Natural killer cell (primary cell): Measurements from ENCODE around the gene SPATA33. TPM values are rescaled to one million over a fixed set of nuclear protein-coding genes. Genes with fewer than 3 reads are reported as not detected.

ENCODE experiments used
- ATAC-seq, 3 donors: fragments of 150-1000 bp in 2 of 3; fragments of 200-7000 bp in 1 of 3; cut with Tn5 transposase; 1 replicate in 1 of 3; 2 replicates in 2 of 3; pipeline ENCODE4 v1.10.0; 2021; ENCODE audit warnings: mild to moderate bottlenecking in 2 of 3, moderate library complexity in 2 of 3
- DNase-seq, 2 donors: peaks; one replicate each; pipeline versions ENCODE4 v3.0.0 to v3.0.0-alpha.2; 2013 to 2021; ENCODE audit warnings: mixed read lengths in 1 of 2
- H3K27ac ChIP-seq: one replicate; pipeline ENCODE4 v1.5.1; 2013; ENCODE audit warnings: mild to moderate bottlenecking, low read length
- H3K27me3 ChIP-seq: one replicate; pipeline ENCODE4 v1.6.1; 2013; ENCODE audit warnings: low read length; ENCODE audit not compliant: control insufficient read depth, insufficient read depth
- H3K36me3 ChIP-seq: one replicate; pipeline ENCODE4 v1.6.1; 2013; ENCODE audit warnings: low read length; ENCODE audit not compliant: control insufficient read depth, insufficient read depth
- H3K4me1 ChIP-seq: one replicate; pipeline ENCODE4 v1.6.1; 2013; ENCODE audit warnings: low read length; ENCODE audit not compliant: control insufficient read depth, insufficient read depth
- H3K4me3 ChIP-seq: one replicate; pipeline ENCODE4 v1.5.1; 2013; ENCODE audit warnings: low read length
- H3K9me3 ChIP-seq: one replicate; pipeline ENCODE4 v1.6.1; 2013; ENCODE audit warnings: low read length; ENCODE audit not compliant: control insufficient read depth, insufficient read depth
- H3K27ac Mint-ChIP-seq, 2 donors: one replicate each; pipeline ENCODE4 v1.8.0; 2022; ENCODE audit warnings: mild to moderate bottlenecking in 2 of 2, mixed read lengths in 2 of 2, moderate library complexity in 1 of 2
- H3K27me3 Mint-ChIP-seq, 2 donors: one replicate each; pipeline ENCODE4 v1.8.0; 2022; ENCODE audit warnings: low read depth in 2 of 2, mixed read lengths in 2 of 2
- H3K36me3 Mint-ChIP-seq: one replicate; pipeline ENCODE4 v1.8.0; 2022; ENCODE audit warnings: mixed read lengths
- H3K4me1 Mint-ChIP-seq, 2 donors: one replicate each; pipeline ENCODE4 v1.8.0; 2022; ENCODE audit warnings: mixed read lengths in 2 of 2
- H3K4me3 Mint-ChIP-seq: one replicate; pipeline ENCODE4 v1.8.0; 2022; ENCODE audit warnings: mild to moderate bottlenecking, moderate library complexity, mixed read lengths
- H3K9me3 Mint-ChIP-seq, 2 donors: one replicate each; pipeline ENCODE4 v1.8.0; 2022; ENCODE audit warnings: mixed read lengths in 2 of 2
- CTCF ChIP-seq: fragments of 200-600 bp; IDR thresholded peaks from one replicate; pipeline ENCODE4 v1.8.0; 2022; ENCODE audit warnings: antibody characterized with exemption
- WGBS: methylation state at CpG from one replicate; pipeline ENCODE4 v1.1.7; 2013; ENCODE audit warnings: missing lambda C conversion rate; ENCODE audit not compliant: insufficient coverage; 5-methylcytosine and 5-hydroxymethylcytosine counted together
- intact Hi-C: fragments of 100-400 bp; cut with micrococcal nuclease; formaldehyde crosslinking; loops from one replicate; pipeline ENCODE4 v1.14.2; 2022
- total RNA-seq, 4 donors: library from RNA; stranded (reverse); fragments of 120-200 nt in 1 of 4; gene quantifications; one replicate each; pipeline versions ENCODE4 v1.2.3 to v1.2.4, GENCODE V29; 2013 to 2022

Gene SPATA33
- total RNA-seq, 3 donors from 2014 or later (not counting 1 experiment from before 2014, with no cell fraction given) = 6.5 to 11.9 (median 8.4) TPM

- intact Hi-C loops = loop anchor here (10.0 kb wide), 1 partner anchor 87 kb away; the partner anchor contains the start of gene RPL13
- ATAC-seq = no peak
- Mint-ChIP-seq H3K36me3 (no peaks in the 10 kb centered on the region), H3K4me3 (no peak overlapping the region), H3K4me1 (peaks cover 15 to 19% of the 10 kb centered on the region in 2 donors), H3K27ac (no peak overlapping the region), H3K9me3 (no peaks in the 10 kb centered on the region), H3K27me3 (no peaks in the 10 kb centered on the region)
- no peak for TF ChIP-seq CTCF
- 92% methylated on average over 15 of the region's 15 CpGs for WGBS
- no peaks in the 10 kb centered on the region for H3K9me3 ChIP-seq
- H3K27ac ChIP-seq = no peak overlapping the region
- H3K27me3 ChIP-seq = no peaks in the 10 kb centered on the region
- DNase-seq = no peak
- peaks cover 30% of the 10 kb centered on the region for H3K36me3 ChIP-seq
- no peak overlapping the region for H3K4me3 ChIP-seq
- H3K4me1 ChIP-seq = peaks cover 24% of the 10 kb centered on the region
Observed at GRCh38 chr16:89651584-89651983, 6.1 kb upstream of the SPATA33 start.

DNA sequence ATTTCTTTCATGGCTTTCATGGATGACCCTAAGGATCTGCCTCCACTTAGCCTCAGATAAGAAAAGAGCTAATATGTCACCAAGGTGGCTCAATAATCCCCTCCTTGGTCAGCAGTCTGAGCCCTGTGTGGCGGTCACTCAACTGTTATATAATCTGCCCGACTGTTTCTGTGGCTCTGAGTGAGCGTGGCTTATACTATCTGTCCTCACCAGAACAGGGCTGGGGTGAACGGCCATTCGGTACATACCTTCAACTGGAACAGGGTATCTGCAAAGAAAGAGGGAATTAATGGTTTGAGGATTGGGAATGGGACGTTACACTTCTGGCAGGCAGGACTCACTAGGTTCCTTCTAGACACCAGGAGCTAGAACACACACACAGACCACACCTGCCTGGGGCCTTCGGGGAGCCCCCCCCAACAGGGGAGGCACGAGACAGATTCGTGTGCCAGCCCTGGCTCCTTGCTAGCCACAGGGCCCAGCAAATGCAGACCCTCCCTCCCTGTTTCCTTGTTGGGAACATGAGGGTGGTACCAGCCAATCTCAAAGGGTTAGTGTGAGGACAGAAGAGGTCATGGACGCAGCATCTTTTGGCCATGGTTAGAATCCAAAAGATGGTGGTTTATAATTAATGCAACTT, 3.9 kb upstream of the SPATA33 start:
- no peaks in the 10 kb centered on the region for H3K9me3 ChIP-seq
- H3K4me3 Mint-ChIP-seq = peak overlapping the region; percentile 53
- no peak overlapping the region for H3K4me3 ChIP-seq
- TF ChIP-seq CTCF = no peak
- H3K27me3 ChIP-seq = no peaks in the 10 kb centered on the region
- intact Hi-C loops = loop anchor here (10.0 kb wide), 1 partner anchor 89 kb away; the partner anchor contains the start of gene RPL13
- peaks cover 39% of the 10 kb centered on the region for H3K4me1 ChIP-seq
- peaks cover 27 to 31% of the 10 kb centered on the region in 2 donors for H3K4me1 Mint-ChIP-seq
- no peaks in the 10 kb centered on the region for H3K27me3 Mint-ChIP-seq
- peak overlapping the region in 1 of 2 donors; percentile 9 for H3K27ac Mint-ChIP-seq
- H3K36me3 Mint-ChIP-seq = no peaks in the 10 kb centered on the region
- H3K36me3 ChIP-seq = peaks cover 18% of the 10 kb centered on the region
- WGBS = 94% methylated on average over 7 of the region's 10 CpGs
- no peak overlapping the region for H3K27ac ChIP-seq
- no peak for DNase-seq
- no peak for ATAC-seq
- H3K9me3 Mint-ChIP-seq = no peaks in the 10 kb centered on the region

DNA sequence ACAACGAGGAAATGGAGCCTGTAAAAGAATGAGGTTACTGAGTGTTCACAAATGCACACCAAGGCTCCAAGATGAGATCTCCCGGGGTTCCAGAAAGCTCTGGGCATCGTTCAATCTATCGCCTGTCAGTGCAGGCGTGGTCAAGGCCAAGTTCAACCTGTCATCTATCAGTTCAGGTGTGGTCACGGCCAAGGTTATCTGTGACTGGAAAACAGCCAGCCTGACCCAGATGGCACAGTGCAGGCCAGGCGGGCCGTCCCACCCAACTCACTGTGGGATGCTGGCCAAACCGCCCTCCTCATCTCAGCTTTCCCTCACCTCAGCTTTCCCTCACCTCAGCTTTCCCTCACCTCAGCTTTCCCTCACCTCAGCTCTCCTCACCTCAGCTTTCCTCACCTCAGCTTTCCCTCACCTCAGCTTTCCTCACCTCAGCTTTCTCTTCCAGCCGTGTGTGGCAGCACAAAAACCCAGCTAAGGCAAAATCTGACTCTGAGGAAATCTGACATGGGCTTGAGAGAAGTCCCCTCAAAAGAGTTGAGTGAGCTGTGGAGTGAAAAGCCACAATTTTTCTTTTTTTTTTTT, 2.5 kb upstream of the SPATA33 start:
- H3K27ac ChIP-seq = no peak overlapping the region
- no peaks in the 10 kb centered on the region for H3K27me3 Mint-ChIP-seq
- H3K27ac Mint-ChIP-seq = peak overlapping the region; percentile 76 to 83
- H3K36me3 Mint-ChIP-seq = no peaks in the 10 kb centered on the region
- peaks cover 27 to 34% of the 10 kb centered on the region in 2 donors for H3K4me1 Mint-ChIP-seq
- H3K36me3 ChIP-seq = peaks cover 14% of the 10 kb centered on the region
- peak overlapping the region; percentile 91 for H3K4me3 Mint-ChIP-seq
- no peak for TF ChIP-seq CTCF
- H3K9me3 Mint-ChIP-seq = no peaks in the 10 kb centered on the region
- ATAC-seq (no peak), DNase-seq (no peak)
- 68% methylated on average over 10 of the region's 10 CpGs for WGBS
- intact Hi-C loops = loop anchor here (10.0 kb wide), 1 partner anchor 90 kb away; the partner anchor contains the start of gene RPL13
- H3K4me1 ChIP-seq = peaks cover 44% of the 10 kb centered on the region
- H3K4me3 ChIP-seq = no peak overlapping the region
- H3K9me3 ChIP-seq = no peaks in the 10 kb centered on the region
- H3K27me3 ChIP-seq = no peaks in the 10 kb centered on the region
